Activated naive CD4-positive, alpha-beta T cell treated with anti-CD3 and anti-CD28 coated beads, Interleukin-2, amount 50 U/mL, for 24 hours (primary cell): ENCODE data around the gene CCL4.

Source experiments
- H3K27ac Mint-ChIP-seq: one replicate; pipeline ENCODE4 v1.8.0; 2021; ENCODE audit warnings: mild to moderate bottlenecking, mixed read lengths
- H3K27me3 Mint-ChIP-seq: one replicate; pipeline ENCODE4 v1.8.0; 2021; ENCODE audit warnings: mixed read lengths
- H3K36me3 Mint-ChIP-seq: one replicate; pipeline ENCODE4 v1.8.0; 2021; ENCODE audit warnings: mixed read lengths
- H3K4me1 Mint-ChIP-seq: one replicate; pipeline ENCODE4 v1.8.0; 2021; ENCODE audit warnings: mixed read lengths
- H3K4me3 Mint-ChIP-seq: one replicate; pipeline ENCODE4 v1.8.0; 2021; ENCODE audit warnings: mild to moderate bottlenecking, mixed read lengths
- H3K9me3 Mint-ChIP-seq: one replicate; pipeline ENCODE4 v1.8.0; 2021; ENCODE audit warnings: mixed read lengths

CCL4 gene

GRCh38 chr17:36123431-36123830 is 19.8 kb downstream of the CCL4 start:
- H3K4me3 Mint-ChIP-seq, result no peak overlapping the region
- H3K27me3 Mint-ChIP-seq, result no peaks in the 10 kb centered on the region
- H3K27ac Mint-ChIP-seq, result no peak overlapping the region
- peaks cover 2% of the 10 kb centered on the region for H3K36me3 Mint-ChIP-seq
- H3K4me1 Mint-ChIP-seq, result no peaks in the 10 kb centered on the region
- no peaks in the 10 kb centered on the region for H3K9me3 Mint-ChIP-seq

- Mint-ChIP-seq H3K4me3 (no peak overlapping the region), H3K36me3 (peaks cover 2% of the 10 kb centered on the region), H3K4me1 (no peaks in the 10 kb centered on the region), H3K9me3 (no peaks in the 10 kb centered on the region), H3K27ac (no peak overlapping the region), H3K27me3 (no peaks in the 10 kb centered on the region)
Observed at GRCh38 chr17:36124879-36125824, 21.5 kb downstream of the CCL4 start.

GRCh38 chr17:36127199-36127893 is 23.7 kb downstream of the CCL4 start:
- Mint-ChIP-seq H3K4me1 (no peaks in the 10 kb centered on the region), H3K27ac (no peak overlapping the region), H3K36me3 (peaks cover 2% of the 10 kb centered on the region), H3K4me3 (no peak overlapping the region), H3K9me3 (no peaks in the 10 kb centered on the region), H3K27me3 (peaks cover 2% of the 10 kb centered on the region)

GRCh38 chr17:36127911-36128310 is 24.3 kb downstream of the CCL4 start:
- peaks cover 4% of the 10 kb centered on the region for H3K27me3 Mint-ChIP-seq
- H3K4me3 Mint-ChIP-seq, result no peak overlapping the region
- no peak overlapping the region for H3K27ac Mint-ChIP-seq
- H3K4me1 Mint-ChIP-seq, result no peaks in the 10 kb centered on the region
- H3K9me3 Mint-ChIP-seq, result no peaks in the 10 kb centered on the region
- peaks cover 2% of the 10 kb centered on the region for H3K36me3 Mint-ChIP-seq

- Mint-ChIP-seq H3K27me3 (peaks cover 4% of the 10 kb centered on the region), H3K36me3 (peaks cover 2% of the 10 kb centered on the region), H3K27ac (no peak overlapping the region), H3K4me3 (no peak overlapping the region), H3K4me1 (no peaks in the 10 kb centered on the region), H3K9me3 (no peaks in the 10 kb centered on the region)
Observed at GRCh38 chr17:36128411-36128978, 24.9 kb downstream of the CCL4 start.

GRCh38 chr17:36129616-36130015 is 26.0 kb downstream of the CCL4 start:
- Mint-ChIP-seq H3K36me3 (peaks cover 2% of the 10 kb centered on the region), H3K9me3 (no peaks in the 10 kb centered on the region), H3K27ac (no peak overlapping the region), H3K4me1 (no peaks in the 10 kb centered on the region), H3K27me3 (peaks cover 9% of the 10 kb centered on the region), H3K4me3 (no peak overlapping the region)

GRCh38 chr17:36130346-36130745 is 26.7 kb downstream of the CCL4 start:
- Mint-ChIP-seq H3K4me3 (no peak overlapping the region), H3K4me1 (no peaks in the 10 kb centered on the region), H3K27ac (no peak overlapping the region), H3K27me3 (peaks cover 12% of the 10 kb centered on the region), H3K9me3 (no peaks in the 10 kb centered on the region), H3K36me3 (peaks cover 2% of the 10 kb centered on the region)

GRCh38 chr17:36131421-36131820 is 27.8 kb downstream of the CCL4 start:
- H3K4me1 Mint-ChIP-seq, result no peaks in the 10 kb centered on the region
- H3K4me3 Mint-ChIP-seq, result no peak overlapping the region
- H3K36me3 Mint-ChIP-seq, result no peaks in the 10 kb centered on the region
- no peak overlapping the region for H3K27ac Mint-ChIP-seq
- no peaks in the 10 kb centered on the region for H3K9me3 Mint-ChIP-seq
- peaks cover 14% of the 10 kb centered on the region for H3K27me3 Mint-ChIP-seq

GRCh38 chr17:36131931-36132330 is 28.3 kb downstream of the CCL4 start:
- H3K4me1 Mint-ChIP-seq, result no peaks in the 10 kb centered on the region
- no peak overlapping the region for H3K27ac Mint-ChIP-seq

GRCh38 chr17:36132421-36132831 is 28.8 kb downstream of the CCL4 start:
- Mint-ChIP-seq H3K36me3 (no peaks in the 10 kb centered on the region), H3K4me1 (no peaks in the 10 kb centered on the region), H3K4me3 (no peak overlapping the region), H3K9me3 (no peaks in the 10 kb centered on the region), H3K27me3 (peaks cover 14% of the 10 kb centered on the region), H3K27ac (no peak overlapping the region)

More at GRCh38 chr17:36131931-36132330, 28.3 kb downstream of the CCL4 start:
- Mint-ChIP-seq H3K4me3 (no peak overlapping the region), H3K9me3 (no peaks in the 10 kb centered on the region), H3K36me3 (no peaks in the 10 kb centered on the region), H3K27me3 (peaks cover 14% of the 10 kb centered on the region)

- Mint-ChIP-seq H3K4me1 (no peaks in the 10 kb centered on the region), H3K27ac (no peak overlapping the region)
Observed at GRCh38 chr17:36133602-36134236, 30.1 kb downstream of the CCL4 start.

GRCh38 chr17:36135465-36135864 is 31.8 kb downstream of the CCL4 start:
- H3K9me3 Mint-ChIP-seq, result no peaks in the 10 kb centered on the region
- H3K4me1 Mint-ChIP-seq, result no peaks in the 10 kb centered on the region
- no peaks in the 10 kb centered on the region for H3K36me3 Mint-ChIP-seq
- H3K4me3 Mint-ChIP-seq, result no peak overlapping the region
- peaks cover 18% of the 10 kb centered on the region for H3K27me3 Mint-ChIP-seq
- no peak overlapping the region for H3K27ac Mint-ChIP-seq

More at GRCh38 chr17:36133602-36134236, 30.1 kb downstream of the CCL4 start:
- H3K36me3 Mint-ChIP-seq, result no peaks in the 10 kb centered on the region
- peaks cover 16% of the 10 kb centered on the region for H3K27me3 Mint-ChIP-seq
- H3K9me3 Mint-ChIP-seq, result no peaks in the 10 kb centered on the region
- H3K4me3 Mint-ChIP-seq, result no peak overlapping the region

GRCh38 chr17:36136036-36136435 is 32.4 kb downstream of the CCL4 start:
- Mint-ChIP-seq H3K4me3 (no peak overlapping the region), H3K36me3 (no peaks in the 10 kb centered on the region), H3K9me3 (no peaks in the 10 kb centered on the region), H3K4me1 (no peaks in the 10 kb centered on the region), H3K27me3 (peaks cover 18% of the 10 kb centered on the region), H3K27ac (no peak overlapping the region)

- Mint-ChIP-seq H3K9me3 (no peaks in the 10 kb centered on the region), H3K36me3 (no peaks in the 10 kb centered on the region), H3K27me3 (peaks cover 17% of the 10 kb centered on the region), H3K4me3 (no peak overlapping the region), H3K4me1 (no peaks in the 10 kb centered on the region), H3K27ac (no peak overlapping the region)
Observed at GRCh38 chr17:36136439-36136838, 32.8 kb downstream of the CCL4 start.

- Mint-ChIP-seq H3K27ac (no peak overlapping the region), H3K36me3 (no peaks in the 10 kb centered on the region), H3K4me3 (no peak overlapping the region), H3K4me1 (no peaks in the 10 kb centered on the region), H3K9me3 (no peaks in the 10 kb centered on the region), H3K27me3 (peaks cover 5% of the 10 kb centered on the region)
Observed at GRCh38 chr17:36142235-36142634, 38.6 kb downstream of the CCL4 start.
